Lung (tissue), 12 donors: ENCODE measurements around the gene FADS1. TPM values are rescaled to one million over a fixed set of nuclear protein-coding genes. Genes with fewer than 3 reads are reported as not detected.

ENCODE experiments used
- ATAC-seq: fragments of 200-7000 bp; cut with Tn5 transposase; one replicate; pipeline ENCODE4 v1.9.1; 2020; ENCODE audit warnings: moderate number of reproducible peaks; ENCODE audit not compliant: insufficient read depth, low FRiP score
- DNase-seq, 3 donors: peaks; one replicate each; pipeline ENCODE4 v3.0.0-alpha.2; 2013 to 2017
- H3K27ac ChIP-seq, 2 donors: one replicate each; pipeline ENCODE4 v1.5.1; 2013; ENCODE audit warnings: mild to moderate bottlenecking in 2 of 2, moderate library complexity in 2 of 2, control low read depth in 1 of 2, inconsistent platforms in 1 of 2, low read depth in 1 of 2, low read length in 1 of 2
- H3K27me3 ChIP-seq, 3 donors: one replicate each; pipeline ENCODE4 v1.5.1; 2013; ENCODE audit warnings: low read length in 2 of 3; ENCODE audit not compliant: control insufficient read depth in 3 of 3, insufficient read depth in 3 of 3
- H3K36me3 ChIP-seq, 4 donors: one replicate each; pipeline ENCODE4 v1.5.1; 2013; ENCODE audit warnings: low read length in 4 of 4, mild to moderate bottlenecking in 1 of 4, moderate library complexity in 1 of 4; ENCODE audit not compliant: control insufficient read depth in 4 of 4, insufficient read depth in 4 of 4
- H3K4me1 ChIP-seq, 5 donors: one replicate each; pipeline ENCODE4 v1.5.1; 2013; ENCODE audit warnings: low read length in 5 of 5, mild to moderate bottlenecking in 2 of 5, moderate library complexity in 1 of 5; ENCODE audit not compliant: control insufficient read depth in 5 of 5, insufficient read depth in 5 of 5
- H3K4me3 ChIP-seq: one replicate; pipeline ENCODE4 v1.5.1; 2013; ENCODE audit warnings: mild to moderate bottlenecking, control low read depth, moderate library complexity
- H3K9ac ChIP-seq, 2 donors: one replicate each; pipeline ENCODE4 v1.5.1; 2013; ENCODE audit warnings: low read length in 2 of 2, control low read depth in 1 of 2; ENCODE audit not compliant: insufficient read depth in 1 of 2
- H3K9me3 ChIP-seq, 4 donors: one replicate each; pipeline ENCODE4 v1.5.1; 2013; ENCODE audit warnings: low read length in 3 of 4, mild to moderate bottlenecking in 1 of 4, moderate library complexity in 1 of 4; ENCODE audit not compliant: control insufficient read depth in 4 of 4, insufficient read depth in 3 of 4
- WGBS, 2 donors: extraction: QIAGEN DNeasy Blood & Tissue Kit; methylation state at CpG; one replicate each; pipeline ENCODE4 v1.1.7; 2013; 5-methylcytosine and 5-hydroxymethylcytosine counted together
- polyA plus RNA-seq, 2 donors: library from polyadenylated mRNA; stranded (reverse); fragments of 200-250 nt; gene quantifications; one replicate each; pipeline ENCODE4 v1.2.1, GENCODE V29; 2013
- total RNA-seq, 2 donors: library from RNA; depleted of rRNA in 1 of 2; stranded (reverse); fragments of >200 nt in 1 of 2; gene quantifications; one replicate each; pipeline ENCODE4 v1.2.1, GENCODE V29; 2014 to 2021
- TF ChIP-seq, protein P1 (sequence below): IDR thresholded peaks from 2 replicates; pipeline ENCODE4 v1.5.1; 2012; ENCODE audit warnings: mild to moderate bottlenecking; ENCODE audit errors: control extremely low read depth, extremely low read depth
- donor health status: control.
- donor health status: control.
- donor health status: Bipolar disorder and iron deficiency.
- donor health status: healthy.
- donor health status: DM: yes; HTN: yes; CAD: no.

Gene FADS1
- total and polyA plus RNA-seq, 4 donors: 35.1 to 102 (median 45.0) TPM

DNA sequence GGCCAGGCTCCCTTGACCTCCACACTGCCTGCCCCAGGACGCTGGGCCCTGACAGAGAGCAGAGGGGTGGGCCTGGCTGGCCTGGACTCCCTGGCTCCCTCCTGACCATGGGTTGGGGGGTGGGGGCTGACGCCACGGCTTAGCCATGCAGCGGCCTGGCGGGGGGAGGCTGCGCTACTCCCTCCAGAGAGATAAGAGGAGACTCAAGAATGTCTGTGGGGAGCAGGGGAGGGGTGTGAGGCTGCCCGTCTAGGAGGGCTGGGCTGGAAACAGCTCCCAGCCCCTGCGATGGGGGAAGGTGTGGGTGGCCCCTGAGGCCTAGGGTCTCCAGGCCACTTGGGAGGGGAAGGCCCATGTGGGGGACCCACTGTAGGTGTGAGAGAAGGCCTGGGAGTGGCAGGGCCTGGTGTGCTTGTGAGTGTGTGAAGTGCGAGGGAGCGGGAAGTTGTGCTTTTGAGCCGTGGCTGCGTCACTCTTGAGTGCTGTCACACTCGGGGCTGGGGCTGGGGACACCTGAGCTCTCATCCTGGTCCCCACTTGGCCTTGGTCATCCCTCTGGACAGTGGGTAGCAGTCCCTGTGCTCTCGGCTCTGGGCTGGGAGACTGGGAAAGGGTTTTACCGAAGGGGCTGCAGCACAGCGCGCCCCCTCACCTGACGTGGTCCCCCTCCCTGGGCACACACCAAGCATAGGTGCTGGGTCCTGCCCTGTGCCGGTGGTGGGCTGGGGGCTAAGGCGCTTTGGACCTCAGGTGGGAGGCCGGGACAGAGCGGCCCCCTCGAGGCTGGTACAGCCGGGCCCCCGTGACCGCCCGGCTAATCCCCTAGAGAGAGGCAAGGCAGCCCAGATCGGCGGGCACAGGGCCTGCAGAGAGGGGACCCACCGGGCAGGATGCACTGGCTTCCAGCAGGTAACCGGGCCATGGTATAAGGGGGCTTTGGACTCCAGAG is 62.0 kb downstream of the FADS1 start:
- peak; percentile 51 to 80 (median 68) for DNase-seq
- 83 to 90% methylated on average over 31 of the region's 31 CpGs for WGBS, 2 donors
- Histone ChIP-seq H3K36me3 (no peaks in the 10 kb centered on the region), H3K4me3 (no peak overlapping the region), H3K9ac (no peak overlapping the region), H3K27me3 (peaks cover 0 to 4% (median 0%) of the 10 kb centered on the region in 3 donors), H3K9me3 (no peaks in the 10 kb centered on the region), H3K27ac (peak overlapping the region in 1 of 2 donors; percentile 49), H3K4me1 (peaks cover 0 to 22% (median 0%) of the 10 kb centered on the region in 5 donors)
- peak; percentile 30 for ATAC-seq
- TF ChIP-seq, protein P1, sequence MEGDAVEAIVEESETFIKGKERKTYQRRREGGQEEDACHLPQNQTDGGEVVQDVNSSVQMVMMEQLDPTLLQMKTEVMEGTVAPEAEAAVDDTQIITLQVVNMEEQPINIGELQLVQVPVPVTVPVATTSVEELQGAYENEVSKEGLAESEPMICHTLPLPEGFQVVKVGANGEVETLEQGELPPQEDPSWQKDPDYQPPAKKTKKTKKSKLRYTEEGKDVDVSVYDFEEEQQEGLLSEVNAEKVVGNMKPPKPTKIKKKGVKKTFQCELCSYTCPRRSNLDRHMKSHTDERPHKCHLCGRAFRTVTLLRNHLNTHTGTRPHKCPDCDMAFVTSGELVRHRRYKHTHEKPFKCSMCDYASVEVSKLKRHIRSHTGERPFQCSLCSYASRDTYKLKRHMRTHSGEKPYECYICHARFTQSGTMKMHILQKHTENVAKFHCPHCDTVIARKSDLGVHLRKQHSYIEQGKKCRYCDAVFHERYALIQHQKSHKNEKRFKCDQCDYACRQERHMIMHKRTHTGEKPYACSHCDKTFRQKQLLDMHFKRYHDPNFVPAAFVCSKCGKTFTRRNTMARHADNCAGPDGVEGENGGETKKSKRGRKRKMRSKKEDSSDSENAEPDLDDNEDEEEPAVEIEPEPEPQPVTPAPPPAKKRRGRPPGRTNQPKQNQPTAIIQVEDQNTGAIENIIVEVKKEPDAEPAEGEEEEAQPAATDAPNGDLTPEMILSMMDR: no peak

DNA sequence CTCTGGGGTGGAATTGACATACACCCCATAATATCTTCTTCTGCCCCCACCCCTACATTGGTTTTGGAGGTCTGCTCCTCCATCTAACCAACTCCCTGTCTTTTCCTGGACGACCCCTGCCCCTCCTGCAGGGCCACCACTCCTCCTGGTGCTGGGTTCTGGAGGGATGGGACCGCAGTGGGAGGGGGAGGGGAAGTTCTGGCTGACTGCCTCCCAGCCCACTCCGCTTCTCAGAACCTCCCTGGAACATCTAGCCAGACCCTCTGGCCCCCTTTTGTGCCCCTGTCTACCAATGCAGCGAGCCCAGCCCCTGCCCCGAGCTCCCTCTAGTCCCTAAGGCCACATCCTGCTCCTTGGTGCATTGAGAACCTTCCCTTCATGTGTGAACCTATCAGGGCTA is 63.1 kb downstream of the FADS1 start:
- no peak for DNase-seq
- no peak overlapping the region for H3K27ac ChIP-seq
- peaks cover 0 to 4% (median 0%) of the 10 kb centered on the region in 3 donors for H3K27me3 ChIP-seq
- TF ChIP-seq, protein P1: no peak
- WGBS, 2 donors: 84 to 90% methylated on average over 5 of the region's 5 CpGs
- no peaks in the 10 kb centered on the region for H3K9me3 ChIP-seq
- peaks cover 0 to 22% (median 0%) of the 10 kb centered on the region in 5 donors for H3K4me1 ChIP-seq
- no peak overlapping the region for H3K9ac ChIP-seq
- H3K4me3 ChIP-seq: no peak overlapping the region
- H3K36me3 ChIP-seq: no peaks in the 10 kb centered on the region
- no peak for ATAC-seq

DNA sequence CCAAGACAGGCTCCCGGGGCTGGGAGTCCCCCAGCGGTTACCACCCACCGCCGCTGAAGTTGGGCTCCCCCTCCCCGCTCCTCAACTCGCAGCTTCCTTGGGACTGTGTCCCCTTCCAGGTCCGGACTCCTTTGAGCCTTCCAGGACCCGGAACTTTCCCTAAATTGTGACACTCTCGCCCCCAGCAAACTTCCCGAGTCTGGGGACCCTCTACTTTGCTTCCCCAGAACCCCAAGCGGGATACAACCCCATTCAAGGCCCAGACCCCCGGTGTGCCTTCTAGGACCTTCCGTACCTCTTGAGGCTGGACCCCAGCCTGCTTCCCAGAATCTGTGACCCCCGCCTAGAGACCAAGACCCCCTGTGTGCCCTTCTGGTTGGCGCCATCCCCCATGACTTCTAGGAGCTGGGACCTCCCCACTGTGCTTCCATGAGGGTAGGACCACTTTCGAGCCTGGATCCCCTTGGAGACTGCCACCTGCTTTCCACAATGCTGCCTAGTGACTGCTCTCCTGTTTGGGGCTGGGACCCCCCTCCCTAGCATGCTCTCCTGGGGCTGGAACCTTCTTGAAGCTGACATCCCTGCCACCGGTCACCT is 63.8 kb downstream of the FADS1 start:
- peak overlapping the region; percentile 40 for H3K4me3 ChIP-seq
- TF ChIP-seq, protein P1: no peak
- DNase-seq: peak in 1 of 3 donors; percentile 34
- peaks cover 0 to 4% (median 0%) of the 10 kb centered on the region in 3 donors for H3K27me3 ChIP-seq
- no peak for ATAC-seq
- H3K9ac ChIP-seq: no peak overlapping the region
- 33 to 39% methylated on average over 17 of the region's 17 CpGs for WGBS, 2 donors
- no peaks in the 10 kb centered on the region for H3K9me3 ChIP-seq
- H3K36me3 ChIP-seq: no peaks in the 10 kb centered on the region
- H3K27ac ChIP-seq: peak overlapping the region in 1 of 2 donors; percentile 45
- H3K4me1 ChIP-seq: peaks cover 0 to 22% (median under 1%) of the 10 kb centered on the region in 5 donors
